Activated CD4-positive, alpha-beta T cell treated with anti-CD3 and anti-CD28 coated beads, Interleukin-2, amount 50 U/mL, for 1 hour (primary cell): ENCODE data around the gene AGO3.
"Not testable (repeated sequence)": the region's sequence is repeated elsewhere in the genome, so short reads cannot be mapped to it uniquely, and the experiment has no call there.

Experiments
- DNase-seq: peaks from one replicate; pipeline ENCODE4 v3.0.0-alpha.2; 2020

AGO3 gene

DNA sequence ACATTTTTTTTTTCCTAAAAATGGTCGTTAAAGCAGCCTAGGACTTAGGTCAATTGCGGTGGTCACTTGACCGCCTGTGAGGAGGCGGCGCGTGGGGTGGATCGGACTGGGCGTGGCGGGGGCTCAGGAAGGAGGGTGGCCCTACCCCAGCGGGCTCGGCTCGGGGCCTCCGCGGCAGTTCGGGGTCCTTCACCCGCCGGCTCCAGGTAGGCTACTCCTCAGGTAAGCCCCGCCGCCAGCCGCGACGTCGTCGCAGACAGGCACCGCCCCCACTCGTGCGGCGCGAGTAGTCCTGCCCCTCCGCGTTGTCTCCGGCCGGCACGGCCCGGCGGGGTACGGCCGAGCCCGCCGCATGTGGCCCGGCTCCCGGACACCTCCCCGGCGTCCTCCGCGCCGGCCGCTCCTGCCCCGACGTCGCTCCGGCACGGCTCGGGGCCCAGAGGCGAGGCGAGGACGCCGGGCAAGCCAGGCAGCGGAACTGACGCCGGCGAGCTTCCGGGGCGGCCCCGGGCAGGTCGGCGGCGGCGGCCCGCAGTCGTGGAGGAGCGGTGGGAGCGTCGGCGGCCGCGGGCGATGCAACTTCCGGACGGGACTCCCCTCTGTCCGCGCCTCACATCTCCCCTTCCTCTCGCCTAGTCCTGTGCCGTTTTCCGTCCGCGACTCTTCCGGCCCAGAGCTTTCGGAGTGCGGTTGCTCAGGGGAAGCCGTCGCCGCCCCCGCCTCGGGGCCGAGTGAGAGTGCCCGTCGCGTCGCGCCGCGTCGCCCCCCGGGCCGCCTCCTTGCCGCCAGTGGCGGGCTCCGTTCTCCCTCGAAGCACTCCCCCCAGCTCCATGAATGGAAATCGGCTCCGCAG is at the start of gene AGO3:
TSS of gene AGO3 (plus strand) at position 513 of the 853 bp plus-strand sequence. CDS start at position 835, 322 bp downstream.
- peak; percentile 84 for DNase-seq

DNA sequence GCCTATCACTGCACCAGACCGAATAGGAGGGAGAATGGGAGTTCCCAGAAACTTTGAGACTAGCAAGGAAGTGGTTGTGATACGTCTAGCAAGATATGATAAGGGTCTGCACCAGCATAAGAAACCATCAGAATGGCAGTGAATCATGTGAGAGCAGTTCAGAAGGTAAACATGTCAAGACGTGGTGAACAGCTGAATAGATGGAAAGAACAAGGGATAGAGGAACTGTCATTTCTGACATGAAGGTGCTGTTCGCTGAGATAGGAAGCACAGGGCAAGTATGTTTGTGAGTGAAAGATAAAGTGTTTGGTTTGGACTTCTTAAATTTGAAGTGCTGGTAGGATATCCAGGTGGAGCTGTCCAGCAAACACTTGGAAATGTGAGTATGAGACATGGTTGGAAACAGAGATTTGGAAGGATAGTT is 49.0 kb upstream of the AGO3 start:
- no peak for DNase-seq

DNA sequence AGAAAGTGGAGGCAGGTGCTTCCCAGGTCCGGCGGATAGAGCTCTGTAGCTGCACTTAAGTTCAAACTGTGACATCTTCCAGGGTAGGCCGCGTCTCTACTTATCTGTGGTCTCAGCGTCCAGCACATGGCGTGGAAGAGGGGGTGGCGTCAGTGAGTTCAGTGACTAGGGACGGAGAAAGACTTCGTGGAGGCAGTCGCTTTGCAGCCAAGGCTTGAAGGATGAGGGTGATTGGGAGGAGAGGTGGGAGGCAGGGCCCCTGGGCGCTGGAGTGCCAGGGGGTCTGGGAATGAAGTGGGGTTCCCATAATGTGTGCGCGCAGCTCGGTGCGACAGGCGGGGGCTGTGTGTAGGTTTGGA is 48.3 kb upstream of the AGO3 start:
- DNase-seq, result no peak

DNA sequence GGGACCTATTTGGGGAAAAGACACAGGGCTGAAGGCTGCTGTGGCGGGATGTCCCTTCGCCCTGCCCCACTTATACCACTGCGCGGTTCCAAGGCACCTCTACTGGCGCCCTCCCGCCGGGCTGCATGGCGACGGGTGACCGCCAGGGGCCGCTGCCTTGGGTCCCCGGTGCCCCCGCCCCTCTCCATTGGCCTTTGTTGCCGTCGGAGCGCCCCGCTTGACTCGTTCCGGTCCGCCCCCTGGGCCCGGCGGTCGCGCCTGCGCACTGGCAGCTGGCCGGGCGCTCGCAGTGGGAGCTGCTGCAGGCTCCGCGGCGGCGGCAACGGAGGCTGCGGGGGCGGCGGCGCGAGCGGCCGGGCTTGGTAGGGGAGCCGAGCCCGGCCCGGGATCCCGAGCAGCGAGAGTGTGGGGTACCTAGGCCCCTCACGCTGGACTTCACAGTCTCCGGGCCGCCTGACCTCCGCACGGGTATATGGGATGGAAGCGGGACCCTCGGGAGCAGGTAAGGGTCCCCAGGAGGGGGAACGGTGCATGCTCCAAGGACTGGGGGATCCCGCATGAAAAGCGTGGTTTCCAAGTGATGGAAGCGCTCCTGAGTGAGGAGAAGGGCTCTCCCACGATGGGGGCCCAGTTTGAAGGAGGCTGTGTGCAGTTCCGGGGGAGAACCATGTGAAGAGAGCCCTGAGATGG is 47.8 kb upstream of the AGO3 start, which contains the start of gene AGO1:
TSS of gene AGO1 (plus strand) at position 265 of the 690 bp plus-strand sequence. CDS start at position 478, 213 bp downstream.
- peak; percentile 97 for DNase-seq

DNA sequence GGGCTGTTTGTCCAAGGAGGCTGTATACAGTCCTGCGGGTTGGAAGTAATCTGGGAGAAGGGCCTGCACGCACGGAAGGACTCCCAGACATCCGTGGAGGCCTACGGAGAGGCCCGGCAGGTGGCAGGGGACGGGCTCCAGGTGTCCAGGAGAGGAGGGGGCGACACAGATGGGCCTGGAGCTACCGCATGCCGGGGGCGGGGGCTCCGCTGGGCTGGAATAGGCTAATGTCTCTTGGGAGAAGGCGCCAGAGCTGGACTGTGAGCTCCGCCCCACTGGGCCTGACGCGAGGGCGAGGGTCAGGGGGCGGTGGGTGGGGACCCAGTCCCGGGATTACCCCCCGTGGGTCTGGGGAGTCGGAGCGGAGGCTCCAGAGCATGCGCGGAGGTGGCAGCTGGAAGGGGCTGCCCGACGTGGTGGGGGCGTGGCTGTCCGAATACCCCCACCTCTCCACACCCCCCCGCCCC is 47.2 kb upstream of the AGO3 start:
- DNase-seq, result peak; percentile 32

DNA sequence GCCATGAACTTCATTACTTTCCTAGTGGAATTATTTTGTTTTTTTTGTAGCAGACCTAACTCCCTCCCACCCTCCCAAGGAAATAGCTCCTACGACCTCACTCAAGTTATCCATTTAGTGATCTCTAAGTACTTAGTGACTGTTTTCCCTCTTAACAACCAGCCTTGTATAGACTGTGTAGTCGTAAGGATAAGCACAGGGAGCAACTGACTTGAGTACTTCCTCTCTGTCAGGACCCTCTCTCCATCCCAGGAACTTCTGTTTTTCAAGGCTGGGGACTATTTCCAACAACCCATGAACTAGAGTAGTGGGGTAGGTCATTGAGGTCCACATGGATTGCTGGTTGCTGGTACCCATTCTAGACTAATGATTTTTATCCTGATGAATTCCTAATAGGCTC is 46.0 kb upstream of the AGO3 start:
- DNase-seq, result no peak

- DNase-seq, result no peak
Measured at GRCh38 chr1:35885961-35886558, 44.8 kb upstream of the AGO3 start.

GRCh38 chr1:35886577-35887431 is 44.1 kb upstream of the AGO3 start:
- DNase-seq, result no peak

- no peak for DNase-seq
Measured at GRCh38 chr1:35887508-35887907, 43.4 kb upstream of the AGO3 start.

DNA sequence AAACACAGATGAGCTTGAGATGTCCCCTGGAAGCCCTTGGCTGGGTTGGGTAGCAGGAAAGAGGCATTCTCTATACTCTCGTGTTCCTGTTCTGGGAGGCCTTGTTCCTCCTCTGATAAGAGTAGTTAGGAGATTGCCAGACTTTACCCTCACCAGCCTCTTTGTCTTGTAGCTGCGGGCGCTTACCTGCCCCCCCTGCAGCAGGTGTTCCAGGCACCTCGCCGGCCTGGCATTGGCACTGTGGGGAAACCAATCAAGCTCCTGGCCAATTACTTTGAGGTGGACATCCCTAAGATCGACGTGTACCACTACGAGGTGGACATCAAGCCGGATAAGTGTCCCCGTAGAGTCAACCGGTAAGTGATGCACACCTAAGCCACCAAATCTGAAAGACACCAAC is 42.6 kb upstream of the AGO3 start:
- DNase-seq, result no peak

GRCh38 chr1:35888981-35889380 is 41.9 kb upstream of the AGO3 start:
- DNase-seq, result not testable (repeated sequence)

DNA sequence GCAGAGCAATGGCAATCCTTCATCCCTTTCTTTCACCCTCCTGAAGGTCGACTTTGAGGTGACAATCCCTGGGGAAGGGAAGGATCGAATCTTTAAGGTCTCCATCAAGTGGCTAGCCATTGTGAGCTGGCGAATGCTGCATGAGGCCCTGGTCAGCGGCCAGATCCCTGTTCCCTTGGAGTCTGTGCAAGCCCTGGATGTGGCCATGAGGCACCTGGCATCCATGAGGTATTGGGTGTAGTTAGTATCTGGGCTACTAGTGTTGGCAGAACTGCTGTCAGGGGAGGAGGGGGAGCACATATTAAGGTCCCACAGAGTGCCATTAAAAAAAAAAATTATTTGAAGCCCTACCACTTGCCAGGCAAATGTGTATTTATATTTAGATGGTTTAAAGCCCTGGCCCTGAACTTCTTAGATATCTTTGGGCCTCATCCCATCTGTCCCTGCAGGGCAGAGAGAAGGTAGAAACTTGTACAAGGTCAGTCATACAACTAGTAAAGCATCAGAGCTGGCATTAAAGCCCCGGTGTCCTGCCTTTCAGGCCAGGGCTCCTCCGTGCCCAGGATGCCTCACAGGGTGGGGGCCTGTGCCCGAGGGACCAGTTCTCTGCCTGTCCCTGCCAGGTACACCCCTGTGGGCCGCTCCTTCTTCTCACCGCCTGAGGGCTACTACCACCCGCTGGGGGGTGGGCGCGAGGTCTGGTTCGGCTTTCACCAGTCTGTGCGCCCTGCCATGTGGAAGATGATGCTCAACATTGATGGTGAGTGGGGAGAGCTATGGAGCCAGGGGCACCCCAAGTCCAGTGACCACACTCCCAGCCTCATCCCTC is 37.6 kb upstream of the AGO3 start:
- DNase-seq, result no peak

DNA sequence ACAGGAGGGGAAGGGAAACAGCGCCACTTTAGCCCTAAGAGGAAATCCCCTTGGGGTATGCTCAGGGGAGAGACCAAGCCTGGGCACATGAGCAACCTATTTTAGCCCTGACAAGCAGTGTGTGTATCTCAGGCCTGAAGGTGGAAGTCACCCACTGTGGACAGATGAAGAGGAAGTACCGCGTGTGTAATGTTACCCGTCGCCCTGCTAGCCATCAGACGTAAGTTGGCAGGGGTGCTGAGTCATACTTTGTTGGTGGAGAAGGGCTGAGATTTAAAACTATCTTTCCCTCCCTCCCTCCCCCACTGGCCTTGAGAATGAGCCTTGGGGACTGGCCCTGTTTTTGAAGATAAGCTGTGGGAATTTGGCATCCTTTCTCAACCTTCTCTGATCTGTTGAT is 36.7 kb upstream of the AGO3 start:
- no peak for DNase-seq

DNA sequence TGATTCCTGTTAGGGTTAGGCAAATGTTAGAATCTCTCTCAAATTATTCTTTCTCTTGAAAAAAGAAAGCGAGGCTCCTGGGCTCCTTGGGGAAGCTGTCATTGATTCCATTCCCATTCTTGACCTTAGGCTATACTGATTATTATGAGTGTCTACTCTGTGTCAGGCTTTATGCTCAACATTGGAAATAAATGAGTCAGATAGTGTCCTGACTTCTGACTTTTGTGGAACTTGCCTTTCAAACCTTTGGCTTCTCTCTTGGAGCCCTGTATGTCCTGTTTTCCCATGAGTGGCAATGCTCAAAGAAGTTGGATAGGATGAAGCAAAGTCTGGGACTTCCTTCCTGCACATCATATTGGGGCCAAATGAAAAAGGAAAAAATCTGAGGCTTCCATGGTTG is 36.2 kb upstream of the AGO3 start:
- no peak for DNase-seq

DNA sequence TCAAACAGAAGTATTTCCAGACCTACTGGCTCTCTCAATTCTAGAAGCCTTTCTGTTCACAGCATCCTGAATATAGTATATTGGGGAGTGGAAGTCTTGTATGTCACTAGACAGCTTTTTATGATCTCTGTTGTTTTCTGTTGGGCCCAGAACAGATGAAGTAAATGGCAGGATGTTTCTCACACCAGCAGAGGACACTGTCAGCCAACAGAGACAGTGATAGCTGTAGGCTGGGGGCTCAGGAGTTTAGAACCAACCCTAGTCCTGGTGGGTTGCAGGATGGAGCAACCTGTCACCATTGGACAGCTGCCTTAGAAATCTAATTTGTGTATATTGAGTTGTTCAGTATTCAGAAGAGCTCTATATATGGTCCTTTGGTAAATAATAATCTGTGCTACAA is 31.0 kb upstream of the AGO3 start:
- DNase-seq, result no peak

- DNase-seq, result no peak
Measured at GRCh38 chr1:35901235-35901634, 29.7 kb upstream of the AGO3 start.

DNA sequence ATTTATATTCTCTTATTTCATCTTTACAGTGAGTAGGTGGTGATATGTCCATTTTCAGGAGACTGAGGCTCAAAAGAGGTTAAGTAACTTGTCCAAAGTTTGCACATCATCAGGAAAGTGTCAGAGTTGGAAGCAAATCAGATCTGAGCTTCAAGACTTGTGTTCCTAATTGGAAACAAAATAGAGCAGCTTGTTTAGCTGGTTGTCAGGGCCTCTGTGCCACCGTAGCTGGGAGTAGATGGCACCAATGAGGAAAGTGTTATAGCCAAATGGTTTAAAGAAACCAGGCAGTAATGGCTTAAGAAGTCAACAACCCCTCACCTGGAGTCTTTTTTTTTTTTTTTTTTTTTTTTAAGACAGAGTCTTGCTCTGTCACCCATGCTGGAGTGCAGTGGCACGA is 28.2 kb upstream of the AGO3 start:
- DNase-seq, result no peak

DNA sequence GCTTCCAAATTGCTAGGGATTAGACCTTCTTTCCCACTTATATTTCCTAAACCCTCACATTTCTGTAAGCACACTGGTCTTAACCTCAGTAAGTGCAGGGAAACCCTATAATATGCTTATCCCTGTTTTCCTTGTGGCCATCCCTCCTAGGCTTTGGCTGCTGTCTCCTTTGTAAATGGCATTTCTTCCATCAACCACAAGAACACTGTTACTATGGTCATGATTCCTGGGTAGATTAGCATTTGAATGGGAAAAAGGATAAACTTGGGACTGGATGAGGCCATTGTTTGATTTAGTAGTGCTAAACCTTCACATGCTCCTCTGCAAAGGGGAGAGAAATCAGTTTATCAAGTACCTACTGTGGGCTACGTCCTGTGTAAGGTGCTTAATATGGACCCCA is 16.2 kb upstream of the AGO3 start:
- no peak for DNase-seq

GRCh38 chr1:35915693-35916092 is 15.2 kb upstream of the AGO3 start:
- DNase-seq, result no peak

- no peak for DNase-seq
Measured at GRCh38 chr1:35923791-35924221, 7.1 kb upstream of the AGO3 start.

- no peak for DNase-seq
Measured at GRCh38 chr1:35924838-35925237, 6.1 kb upstream of the AGO3 start.

- no peak for DNase-seq
Measured at GRCh38 chr1:35925741-35926140, 5.2 kb upstream of the AGO3 start.
